H1 (cell line): ENCODE results near the gene CLDND1. TPM values are rescaled to one million over a fixed set of nuclear protein-coding genes. Genes with fewer than 3 reads are reported as not detected.

Experiments
- CTCF ChIP-seq, 3 experiments: IDR thresholded peaks; 1 replicate in 2 of 3; 2 replicates in 1 of 3; pipeline versions ENCODE4 v1.5.1 to v1.6.1; 2011; ENCODE audit warnings: low read length in 3 of 3, mild to moderate bottlenecking in 3 of 3, inconsistent platforms in 2 of 3, low read depth in 1 of 3, moderate library complexity in 1 of 3; ENCODE audit not compliant: insufficient read depth in 1 of 3; ENCODE audit errors: control extremely low read depth in 1 of 3
- EGR1 ChIP-seq: IDR thresholded peaks from 2 replicates; pipeline ENCODE4 v1.6.1; 2011; ENCODE audit warnings: low read depth, low read length, borderline replicate concordance
- EP300 ChIP-seq, 2 experiments: IDR thresholded peaks; 1 replicate in 1 of 2; 2 replicates in 1 of 2; pipeline ENCODE4 v1.6.1; 2011 to 2012; ENCODE audit warnings: low read depth in 2 of 2, low read length in 2 of 2, mild to moderate bottlenecking in 2 of 2, borderline replicate concordance in 1 of 2, inconsistent platforms in 1 of 2, moderate library complexity in 1 of 2
- HDAC2 ChIP-seq, 2 experiments: fragments of 300-600 bp in 1 of 2; sonication (generic) in 1 of 2; IDR thresholded peaks; 2 replicates each; pipeline ENCODE4 v1.6.1; 2011 to 2012; ENCODE audit warnings: low read depth in 2 of 2, low read length in 2 of 2, mild to moderate bottlenecking in 2 of 2, moderate library complexity in 2 of 2, borderline replicate concordance in 1 of 2, inconsistent platforms in 1 of 2
- MAFK ChIP-seq: IDR thresholded peaks from 2 replicates; pipeline ENCODE4 v1.6.1; 2012; ENCODE audit warnings: low read depth, mild to moderate bottlenecking, improper control_type of control experiment, low read length
- SIRT6 ChIP-seq: IDR thresholded peaks from one replicate; pipeline ENCODE4 v1.7.1; 2012; ENCODE audit warnings: low read length, inconsistent platforms
- SUZ12 ChIP-seq: fragments of 200-600 bp; sonication (generic); IDR thresholded peaks from 2 replicates; pipeline ENCODE4 v1.6.1; 2012; ENCODE audit warnings: mild to moderate bottlenecking, inconsistent platforms, low read length, moderate library complexity, mixed read lengths
- polyA plus RNA-seq, 7 experiments: library from polyadenylated mRNA; depleted of rRNA in 3 of 7; stranded (reverse) in 5 of 7; unstranded in 2 of 7; fragments of >200 nt in 5 of 7; fragments of 200-250 nt in 2 of 7; gene quantifications; 1 replicate in 5 of 7; 2 replicates in 1 of 7; 4 replicates in 1 of 7; pipeline versions ENCODE4 v1.2.1 to v1.2.3, GENCODE V29; 2011 to 2013; ENCODE audit warnings: missing spikeins in 2 of 7, mixed read lengths in 2 of 7
- total RNA-seq: library from RNA; stranded (reverse); fragmentation: NEBNext Ultra II Directional; extraction: Animal tissue kit (Norgen Biotek cat#: 25700); gene quantifications from 2 replicates; pipeline ENCODE4 v1.2.1, GENCODE V29; 2021

CLDND1 gene
- total and polyA plus RNA-seq, 2 of the 8 experiments (the other 6 are each of a cell fraction or from before 2014, with no cell fraction given): 68.2 to 152 TPM

GRCh38 chr3:98497381-98497780 lies 25.3 kb downstream of the CLDND1 start, which contains the start of gene OR5K2 (continued):
- TF ChIP-seq EP300 (IDR thresholded peaks at IDR 0.05; ENCODE audit: borderline replicate concordance in 1 of 2, low read depth in 2 of 2, low read length in 2 of 2) (no peak), EGR1 (no peak), SIRT6 (no peak), SUZ12 (no peak), HDAC2 (IDR thresholded peaks at IDR 0.05; ENCODE audit: borderline replicate concordance in 1 of 2, low read depth in 2 of 2, low read length in 2 of 2) (no peak), MAFK (no peak), CTCF (IDR thresholded peaks at IDR 0.05; ENCODE audit: control extremely low read depth in 1 of 3, insufficient read depth in 1 of 3, low read depth in 1 of 3, low read length in 3 of 3) (no peak)
- TF ChIP-seq, all 59 proteins: peak for 0
